UCSD-AML1 (cell line): ENCODE data around the gene GBGT1.

Source experiments
- DNase-seq: peaks from one replicate; lab custom pipeline; 2025; ENCODE audit not compliant: unreplicated experiment; lab: John Stamatoyannopoulos, UW

Gene GBGT1

DNA sequence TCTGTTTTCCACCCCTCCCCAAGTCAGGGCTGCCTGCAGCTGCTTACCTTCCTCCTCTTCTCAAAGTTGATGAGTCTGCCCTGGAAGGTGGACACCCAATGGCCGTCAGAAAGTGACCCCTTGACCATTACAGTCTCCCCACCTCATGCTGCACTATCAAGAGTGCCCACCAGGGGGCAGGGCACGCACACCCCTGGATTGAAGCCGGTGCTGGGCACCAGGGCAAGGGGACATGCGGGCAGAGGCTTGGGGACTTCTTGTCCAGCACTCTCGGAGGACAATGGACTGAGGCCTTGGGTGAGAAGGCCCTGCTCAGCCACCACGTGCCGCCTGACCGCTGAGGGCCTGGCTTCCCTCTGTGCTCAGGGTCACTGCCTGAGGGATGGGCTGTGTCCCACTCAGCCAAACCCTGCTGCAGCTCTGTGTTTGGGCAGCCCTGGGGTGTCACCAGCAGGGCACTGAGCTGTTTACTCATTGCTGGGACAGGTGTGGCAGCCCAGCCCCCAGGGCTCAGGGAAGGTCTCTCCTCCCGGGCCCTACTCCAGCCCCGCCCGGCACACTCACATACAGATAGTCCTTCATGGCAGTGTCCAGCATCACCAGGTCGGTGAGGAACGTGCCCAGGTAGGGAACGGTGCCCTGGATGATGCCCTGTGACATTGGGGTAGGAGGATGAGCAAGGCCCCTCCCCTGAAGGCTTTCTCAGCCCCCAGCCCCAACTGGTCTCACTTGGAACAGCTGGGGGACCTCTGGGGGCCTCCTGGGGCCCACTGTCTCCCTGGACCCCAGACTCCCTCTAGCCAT is 60.3 kb downstream of the GBGT1 start:
- peak; percentile 48 for DNase-seq
